Endothelial cell of umbilical vein (primary cell): Measurements from ENCODE around the gene HES3.

Experiments
- CTCF ChIP-seq, 2 donors: IDR thresholded peaks; 1 replicate in 1 of 2; 2 replicates in 1 of 2; pipeline ENCODE4 v1.5.1; 2011; ENCODE audit warnings: low read length in 2 of 2, mild to moderate bottlenecking in 2 of 2, moderate library complexity in 2 of 2, control low read depth in 1 of 2, inconsistent platforms in 1 of 2, low read depth in 1 of 2; ENCODE audit not compliant: insufficient read depth in 1 of 2; ENCODE audit errors: extremely low read depth in 1 of 2
- EZH2 ChIP-seq: IDR thresholded peaks from 2 replicates; pipeline ENCODE4 v1.6.1; 2012; ENCODE audit warnings: borderline replicate concordance, low read depth, mild to moderate bottlenecking, moderate library complexity, low read length, inconsistent platforms; ENCODE audit not compliant: severe bottlenecking
- POLR2AphosphoS5 ChIP-seq: IDR thresholded peaks from 2 replicates; pipeline ENCODE4 v1.6.1; 2012; ENCODE audit warnings: low read depth, mild to moderate bottlenecking, control low read depth, low read length, moderate library complexity; ENCODE audit not compliant: insufficient read depth

DNA sequence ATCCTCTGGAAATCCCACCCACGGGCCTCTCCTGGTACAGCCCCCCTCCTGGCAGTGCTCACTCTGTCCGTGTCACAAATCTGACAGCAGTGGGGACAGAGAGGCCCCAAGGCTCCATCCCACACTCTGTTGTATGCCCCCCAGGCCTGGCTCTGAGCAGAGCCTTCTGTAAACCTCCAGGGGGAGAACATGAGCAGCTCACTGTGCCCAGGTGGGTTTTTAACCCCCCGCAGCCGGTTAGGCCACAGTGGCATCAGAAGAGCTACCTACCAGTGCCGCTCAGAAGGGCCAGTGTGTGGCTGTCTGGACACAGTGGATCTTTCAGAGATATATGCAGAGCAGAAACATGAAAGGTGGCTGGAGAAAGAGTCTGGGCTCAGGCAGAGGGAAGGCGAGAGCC, 28.9 kb downstream of the HES3 start:
- TF ChIP-seq CTCF (IDR thresholded peaks at IDR 0.05; ENCODE audit: extremely low read depth in 1 of 2, insufficient read depth in 1 of 2, low read depth in 1 of 2, low read length in 2 of 2) = no peak
- TF ChIP-seq EZH2 = no peak
- TF ChIP-seq POLR2AphosphoS5 = no peak
